HG03108 (cell line): ENCODE data around the gene SLC17A4.

Experiments used
- ATAC-seq: cut with Tn5 transposase; IDR thresholded peaks from one replicate; pipeline ENCODE4 v1.9.1; 2021; ENCODE audit warnings: moderate library complexity; ENCODE audit not compliant: unreplicated experiment

Gene SLC17A4

DNA sequence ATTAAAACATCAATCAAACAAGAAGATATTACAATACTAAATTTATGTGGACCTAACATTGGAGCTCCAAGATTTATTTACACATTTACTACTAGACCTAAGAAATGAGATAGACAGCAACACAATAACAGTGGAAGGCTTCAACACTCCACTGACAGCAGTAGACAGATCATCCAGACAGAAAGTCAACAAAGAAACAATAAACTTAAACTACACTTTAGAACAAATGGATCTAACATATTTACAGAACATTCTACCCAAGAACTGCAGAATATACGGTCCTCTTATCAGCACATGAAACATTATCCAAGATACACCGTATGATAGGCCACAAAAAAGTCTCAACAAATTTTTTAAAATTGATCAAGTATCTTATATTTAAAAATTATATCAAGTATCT, 50.3 kb downstream of the SLC17A4 start:
- no peak for ATAC-seq

DNA sequence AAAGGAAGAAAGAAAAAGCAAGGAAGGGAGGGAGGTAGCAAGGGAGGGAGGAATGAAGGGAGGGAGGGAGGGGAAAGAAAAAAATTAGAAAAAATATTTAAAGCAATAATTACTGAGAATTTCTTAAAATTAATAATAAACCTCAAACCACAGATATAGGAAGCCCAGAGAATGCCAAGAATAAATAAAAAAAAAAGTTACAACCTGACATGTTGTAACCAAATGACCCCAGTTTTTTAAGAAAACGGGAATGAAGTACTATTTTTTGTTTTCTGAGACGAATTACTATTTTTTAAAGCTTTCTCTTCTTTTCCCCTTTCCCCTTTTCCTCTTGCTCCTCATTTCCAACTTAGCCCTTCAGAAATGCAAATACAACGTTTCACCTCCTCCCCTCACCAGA, 60.7 kb downstream of the SLC17A4 start:
- no peak for ATAC-seq

DNA sequence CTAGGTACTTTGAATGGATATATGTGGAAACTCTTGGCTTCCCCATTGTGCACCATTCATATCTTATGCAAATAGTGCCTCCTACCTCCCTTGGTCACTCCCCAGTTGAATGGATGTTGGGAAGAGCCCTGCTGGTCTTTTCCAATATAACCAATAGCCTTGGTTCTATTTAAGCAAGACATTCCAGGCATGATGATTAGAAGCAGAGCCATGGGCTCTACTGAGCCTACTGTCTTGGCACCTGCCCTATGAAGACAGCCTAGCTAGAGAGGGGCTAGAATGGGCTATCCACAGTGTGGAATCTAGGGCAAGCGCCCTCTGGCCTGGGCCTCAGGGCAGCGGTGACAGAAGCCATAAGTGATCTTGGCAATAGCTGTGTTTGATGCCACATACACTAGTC, 61.7 kb downstream of the SLC17A4 start:
- ATAC-seq = no peak

DNA sequence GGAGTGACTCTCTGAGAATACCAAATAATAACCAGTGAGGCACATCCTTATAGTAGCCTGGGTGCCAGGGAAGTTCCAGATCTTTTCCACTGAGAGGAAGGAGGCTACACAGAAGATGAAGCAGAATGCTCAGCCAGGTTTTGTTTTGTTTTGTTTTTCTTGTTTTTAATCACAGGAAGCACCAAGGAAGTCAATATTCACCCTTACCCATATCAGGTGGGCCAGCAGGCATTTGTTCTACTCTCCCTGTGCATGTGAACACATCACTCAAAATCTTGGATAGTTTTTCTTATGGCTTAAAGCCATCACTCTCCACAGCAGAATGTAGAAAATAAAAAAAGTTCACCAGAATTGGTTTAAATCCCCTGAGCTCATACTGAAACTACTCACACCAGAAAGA, 66.8 kb downstream of the SLC17A4 start:
- no peak for ATAC-seq

DNA sequence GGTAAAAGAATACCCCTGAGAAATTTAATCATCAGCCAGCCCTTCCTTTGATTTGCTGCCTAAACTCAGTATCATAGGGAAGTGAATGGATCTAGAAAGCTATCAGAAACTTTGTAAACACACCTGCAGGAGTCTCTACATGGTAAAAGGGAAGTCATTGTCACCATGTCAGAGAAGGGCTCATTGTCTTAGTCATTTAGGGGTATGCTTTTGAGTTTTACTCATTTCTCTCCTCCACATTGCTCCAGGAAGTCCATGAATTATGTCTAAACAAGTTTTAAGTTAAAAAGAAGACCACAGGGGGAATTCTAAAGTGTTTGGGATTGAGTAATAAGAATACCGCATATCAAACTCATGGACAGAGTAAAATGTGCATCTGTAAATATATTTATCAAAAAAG, 74.8 kb downstream of the SLC17A4 start:
- peak; percentile 69 for ATAC-seq

DNA sequence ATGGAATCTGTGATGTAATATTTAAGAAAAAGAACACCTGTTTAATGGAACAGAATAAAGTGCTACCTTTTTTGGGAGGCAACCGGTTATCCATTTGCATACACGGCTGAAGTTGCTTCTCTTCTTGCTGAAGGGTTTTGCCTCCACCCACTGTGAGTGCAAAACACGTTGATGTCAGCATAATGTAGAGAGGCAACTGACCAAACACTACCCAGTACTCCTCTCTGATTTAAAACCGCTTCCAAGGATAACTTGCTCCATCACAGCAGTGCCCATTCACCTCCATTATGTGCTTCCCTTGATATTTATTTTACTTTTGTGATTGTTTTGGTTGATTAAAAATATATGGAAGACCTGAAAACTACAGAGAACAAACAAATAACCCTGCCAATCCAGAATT, 75.9 kb downstream of the SLC17A4 start:
- ATAC-seq = no peak
